ENCODE data around the gene MYLIP.

DNA sequence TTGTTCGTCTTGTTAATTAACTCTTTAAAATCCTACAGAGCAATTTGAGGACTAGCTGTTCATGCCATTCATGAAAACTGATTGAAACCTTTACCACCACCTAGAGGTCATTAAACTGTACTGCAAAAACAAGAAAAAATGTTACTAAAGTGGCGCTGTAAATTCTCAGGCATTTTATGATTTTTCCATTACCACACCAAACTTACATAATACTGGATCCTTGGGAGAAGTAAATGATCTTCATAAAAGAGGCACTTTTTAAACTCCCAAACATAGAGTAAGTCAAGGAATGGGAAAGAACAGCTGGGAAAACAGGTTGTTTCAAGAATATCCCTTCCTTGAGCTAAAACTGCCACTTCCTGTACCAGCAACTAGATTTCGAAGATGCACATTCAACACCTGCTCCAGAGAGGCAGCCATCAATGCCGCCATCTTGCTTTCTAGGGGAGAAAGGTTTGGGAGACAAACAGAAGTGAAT lies 54.3 kb downstream of the MYLIP start:
- peak; percentile 67 to 89 (median 80) for TF ChIP-seq CTCF (IDR thresholded peaks at IDR 0.05)
- no peak for TF ChIP-seq POLR2A (IDR thresholded peaks at IDR 0.05)
